SK-N-SH (cell line): Measurements from ENCODE around the gene ISCA2. TPM values are rescaled to one million over a fixed set of nuclear protein-coding genes. Genes with fewer than 3 reads are reported as not detected.

Source experiments
- CTCF ChIA-PET: fragments of 300-600, 350-600 bp; formaldehyde crosslinking; extraction: SDS; loops from one replicate; lab custom pipeline; 2021; lab: Yijun Ruan, JAX
- POLR2A ChIA-PET: fragments of 350-600 bp; sonication (Branson Sonifier 250); formaldehyde crosslinking; extraction: SDS; loops from one replicate; lab custom pipeline; 2020; ENCODE audit warnings: antibody characterized with exemption, inconsistent platforms; lab: Yijun Ruan, JAX
- DNase-seq: peaks from one replicate; pipeline ENCODE4 v3.0.0; 2012
- H2AFZ ChIP-seq: fragments of 200-600 bp; sonication (generic); 2 replicates; pipeline ENCODE4 v1.8.1; 2016; ENCODE audit warnings: antibody characterized with exemption, mild to moderate bottlenecking, low read depth
- H3F3A ChIP-seq: fragments of 200-600 bp; sonication (generic); replicated peaks from 2 replicates; pipeline ENCODE3; 2016; ENCODE audit warnings: antibody characterized with exemption, mild to moderate bottlenecking; ENCODE audit not compliant: insufficient read depth
- H3K27ac ChIP-seq, 2 experiments: fragments of 200-500 bp in 1 of 2; fragments of 200-600 bp in 1 of 2; sonication (Bioruptor generic) in 1 of 2; sonication (generic), shearing (Covaris generic) in 1 of 2; 2 replicates each; pipeline versions ENCODE4 v1.5.1 to v1.6.1; 2014 to 2016; ENCODE audit warnings: low read depth in 2 of 2, inconsistent platforms in 1 of 2, low read length in 1 of 2, mild to moderate bottlenecking in 1 of 2, mixed read lengths in 1 of 2
- H3K27me3 ChIP-seq: fragments of 200-600 bp; sonication (generic), shearing (Covaris generic); 2 replicates; pipeline ENCODE4 v1.6.1; 2016; ENCODE audit warnings: mixed run types; ENCODE audit not compliant: insufficient read depth
- H3K36me3 ChIP-seq, 2 experiments: fragments of 200-500 bp in 1 of 2; fragments of 200-600 bp in 1 of 2; sonication (Bioruptor generic) in 1 of 2; sonication (generic) in 1 of 2; replicated peaks in 1 of 2; 2 replicates each; pipeline versions ENCODE3 to v1.5.1; 2014 to 2016; ENCODE audit warnings: low read length in 1 of 2, mild to moderate bottlenecking in 1 of 2; ENCODE audit not compliant: insufficient read depth in 2 of 2, control insufficient read depth in 1 of 2
- H3K4me1 ChIP-seq, 2 experiments: fragments of 200-500 bp in 1 of 2; fragments of 200-600 bp in 1 of 2; sonication (Bioruptor generic) in 1 of 2; sonication (generic), shearing (Covaris generic) in 1 of 2; 2 replicates each; pipeline versions ENCODE4 v1.5.1 to v1.6.1; 2014 to 2016; ENCODE audit warnings: low read depth in 1 of 2, low read length in 1 of 2, mixed run types in 1 of 2; ENCODE audit not compliant: insufficient read depth in 2 of 2, control insufficient read depth in 1 of 2
- H3K4me2 ChIP-seq: fragments of 200-600 bp; sonication (generic), shearing (Covaris generic); 2 replicates; pipeline ENCODE4 v1.6.1; 2017; ENCODE audit warnings: mixed run types
- H3K4me3 ChIP-seq, 2 experiments: fragments of 200-500 bp in 1 of 2; fragments of 200-600 bp in 1 of 2; sonication (Bioruptor generic) in 1 of 2; sonication (generic), shearing (Covaris generic) in 1 of 2; 2 replicates each; pipeline versions ENCODE4 v1.5.1 to v1.8.1; 2014 to 2016; ENCODE audit warnings: low read depth in 2 of 2, inconsistent platforms in 1 of 2, low read length in 1 of 2, mild to moderate bottlenecking in 1 of 2, mixed read lengths in 1 of 2, moderate library complexity in 1 of 2
- H3K79me2 ChIP-seq: fragments of 200-600 bp; sonication (generic); 2 replicates; pipeline ENCODE4 v1.8.1; 2017; ENCODE audit warnings: mild to moderate bottlenecking; ENCODE audit not compliant: insufficient read depth
- H3K9ac ChIP-seq: fragments of 200-600 bp; sonication (generic); 2 replicates; pipeline ENCODE4 v1.6.1; 2017; ENCODE audit warnings: mixed run types
- H3K9me2 ChIP-seq: fragments of 200-600 bp; sonication (generic); 2 replicates; pipeline ENCODE4 v1.6.1; 2017; ENCODE audit warnings: mixed run types
- H3K9me3 ChIP-seq: fragments of 200-600 bp; sonication (generic); 2 replicates; pipeline ENCODE4 v1.6.1; 2017; ENCODE audit warnings: mixed run types, mild to moderate bottlenecking, moderate library complexity
- H4K20me1 ChIP-seq: fragments of 200-600 bp; sonication (generic); 2 replicates; pipeline ENCODE4 v1.6.1; 2017; ENCODE audit warnings: mild to moderate bottlenecking, mixed run types; ENCODE audit not compliant: insufficient read depth
- CHD2 ChIP-seq: fragments of 150-350 bp; IDR thresholded peaks from 2 replicates; pipeline ENCODE4 v1.6.1; 2018; ENCODE audit warnings: low read length; ENCODE audit not compliant: partially characterized antibody
- EP300 ChIP-seq, 2 experiments: IDR thresholded peaks; 2 replicates each; pipeline versions ENCODE4 v1.4.0 to v1.6.1; 2012; ENCODE audit warnings: borderline replicate concordance in 1 of 2, low read depth in 1 of 2, low read length in 1 of 2
- FOSL2 ChIP-seq: IDR thresholded peaks from 2 replicates; pipeline ENCODE4 v1.4.0; 2012; ENCODE audit warnings: low read depth, mild to moderate bottlenecking, moderate library complexity, borderline replicate concordance
- FOXJ3 ChIP-seq: sonication (generic); formaldehyde crosslinking; IDR thresholded peaks from 2 replicates; pipeline ENCODE4 v1.5.1; 2020; ENCODE audit warnings: mild to moderate bottlenecking, missing genetic modification reagents
- GABPA ChIP-seq: IDR thresholded peaks from 2 replicates; pipeline ENCODE4 v1.4.0; 2012; ENCODE audit warnings: low read depth, mild to moderate bottlenecking
- GATA2 ChIP-seq: sonication (generic); formaldehyde crosslinking; IDR thresholded peaks from 2 replicates; pipeline ENCODE4 v1.5.0; 2020; ENCODE audit warnings: mild to moderate bottlenecking, missing genetic modification reagents
- JUND ChIP-seq: IDR thresholded peaks from 2 replicates; pipeline ENCODE4 v1.4.0; 2012
- MXI1 ChIP-seq: IDR thresholded peaks from 2 replicates; pipeline ENCODE4 v1.6.1; 2012; ENCODE audit warnings: mild to moderate bottlenecking, low read depth, low read length, improper control_type of control experiment
- NRF1 ChIP-seq: IDR thresholded peaks from 2 replicates; pipeline ENCODE4 v1.6.1; 2012; ENCODE audit warnings: low read depth, mild to moderate bottlenecking, low read length
- RCOR1 ChIP-seq: fragments of 150-350 bp; IDR thresholded peaks from 2 replicates; pipeline ENCODE4 v1.6.1; 2017; ENCODE audit warnings: antibody characterized with exemption, low read length
- RFX5 ChIP-seq: IDR thresholded peaks from 2 replicates; pipeline ENCODE4 v1.6.1; 2012; ENCODE audit warnings: mild to moderate bottlenecking, improper control_type of control experiment, low read length
- RXRA ChIP-seq: IDR thresholded peaks from 2 replicates; pipeline ENCODE4 v1.4.0; 2012; ENCODE audit warnings: low read depth, mild to moderate bottlenecking, borderline replicate concordance
- SIN3A ChIP-seq: IDR thresholded peaks from 2 replicates; pipeline ENCODE4 v1.6.1; 2012; ENCODE audit warnings: low read depth, mild to moderate bottlenecking, low read length, moderate library complexity, borderline replicate concordance
- TAF1 ChIP-seq: IDR thresholded peaks from 2 replicates; pipeline ENCODE4 v1.6.1; 2012; ENCODE audit warnings: low read depth, mild to moderate bottlenecking, low read length, moderate library complexity, borderline replicate concordance
- TEAD4 ChIP-seq: IDR thresholded peaks from 2 replicates; pipeline ENCODE4 v1.4.0; 2012; ENCODE audit warnings: mild to moderate bottlenecking, borderline replicate concordance; ENCODE audit not compliant: insufficient read depth
- YY1 ChIP-seq: IDR thresholded peaks from 2 replicates; pipeline ENCODE4 v1.4.0; 2012; ENCODE audit warnings: low read depth, mild to moderate bottlenecking
- WGBS: methylation state at CpG from one replicate; pipeline ENCODE4 v1.1.6; 2017; ENCODE audit warnings: low lambda C conversion rate; 5-methylcytosine and 5-hydroxymethylcytosine counted together
- polyA plus RNA-seq, 3 experiments: library from polyadenylated mRNA; depleted of rRNA; stranded (reverse); fragments of >200 nt; gene quantifications; 2 replicates each; pipeline ENCODE4 v1.2.3, GENCODE V29; 2012
- TF ChIP-seq, protein P1 (sequence below): IDR thresholded peaks from 2 replicates; pipeline ENCODE4 v1.6.1; 2012; ENCODE audit warnings: mild to moderate bottlenecking, low read depth, low read length, moderate library complexity

The ISCA2 gene
- polyA plus RNA-seq, 1 of the 3 experiments (the other 2 are of a cell fraction): 51.9 TPM

DNA sequence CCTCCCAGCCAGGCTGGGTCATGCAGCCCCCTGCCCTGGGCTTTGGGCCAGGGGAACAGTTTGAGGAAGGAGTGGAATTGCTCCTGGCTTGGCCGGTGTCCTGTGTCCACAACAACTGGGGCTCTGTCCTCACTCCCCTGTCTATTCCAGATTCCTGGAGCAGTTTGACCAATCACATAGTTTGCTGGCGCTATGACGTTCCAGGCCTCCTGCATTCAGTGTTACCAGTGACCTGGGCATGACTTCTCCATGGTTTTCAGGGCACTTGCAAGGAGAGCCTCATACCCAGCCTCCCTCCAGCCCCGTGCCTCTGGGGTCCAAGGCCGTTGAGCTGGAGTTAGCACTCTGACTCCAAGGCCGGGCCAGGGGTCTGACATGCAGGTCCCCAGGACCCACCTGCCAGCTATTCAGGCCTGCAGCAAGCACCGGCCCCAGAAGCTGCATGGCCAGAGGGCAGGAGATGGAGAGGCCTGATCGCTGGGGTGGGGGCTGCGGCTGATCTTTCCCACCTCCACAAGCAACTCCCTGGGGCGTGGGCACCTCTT lies 34.2 kb downstream of the ISCA2 start (continued):
- TF ChIP-seq CHD2 (no peak), RCOR1 (no peak)

DNA sequence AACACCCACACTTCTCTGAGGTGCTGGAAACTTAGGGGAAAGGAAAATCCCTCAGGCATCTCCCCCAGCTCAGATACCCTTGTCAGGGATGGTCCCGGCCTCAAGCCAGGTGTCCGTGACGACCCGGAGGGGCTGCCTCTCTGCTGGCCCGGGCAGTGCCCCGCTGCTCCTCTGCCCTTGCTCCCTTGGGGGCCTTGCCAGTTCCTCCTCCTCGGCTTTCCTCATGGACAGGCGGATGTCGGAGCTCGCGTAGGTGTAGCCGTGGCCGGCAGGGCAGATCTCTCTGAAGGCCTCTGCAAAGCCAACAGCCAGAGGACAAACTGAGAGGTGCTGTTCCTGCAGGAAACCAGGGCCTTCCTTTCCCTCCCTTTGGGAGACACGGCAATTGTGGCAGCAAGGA lies 34.8 kb downstream of the ISCA2 start:
- Histone ChIP-seq H3K4me2 (no peak overlapping the region), H3K27ac (no peak overlapping the region), H4K20me1 (no peaks in the 10 kb centered on the region), H3K4me3 (no peak overlapping the region), H3F3A (no peaks in the 10 kb centered on the region), H3K27me3 (no peaks in the 10 kb centered on the region), H3K9ac (no peak overlapping the region), H3K79me2 (peaks cover 5% of the 10 kb centered on the region; the same call in 1 of the 2 replicates), H2AFZ (no peak overlapping the region), H3K9me3 (no peaks in the 10 kb centered on the region), H3K36me3 (peaks cover 19 to 48% of the 10 kb centered on the region in 2 experiments), H3K9me2 (no peaks in the 10 kb centered on the region), H3K4me1 (no peaks in the 10 kb centered on the region; a peak in 1 of 4 replicates)
- 98% methylated on average over 7 of the region's 14 CpGs for WGBS
- CTCF ChIA-PET: interaction anchor here (0.7 to 4.1 kb wide), 7 partner anchors 9 to 81 kb away, joined by 3 to 22 read pairs (median 4); no protein-coding TSS in a partner anchor
- POLR2A ChIA-PET: no interaction called here
- TF ChIP-seq GATA2 (CRISPR knock-in tag) (no peak), TAF1 (no peak), RXRA (no peak), RFX5 (no peak), EP300 (IDR thresholded peaks at IDR 0.05; ENCODE audit: borderline replicate concordance in 1 of 2, low read depth in 1 of 2, low read length in 1 of 2) (no peak), NRF1 (no peak), JUND (no peak), FOXJ3 (CRISPR knock-in tag) (no peak), FOSL2 (no peak), TEAD4 (no peak), GABPA (no peak), YY1 (no peak), MXI1 (no peak), SIN3A (no peak)
- TF ChIP-seq, protein P1, sequence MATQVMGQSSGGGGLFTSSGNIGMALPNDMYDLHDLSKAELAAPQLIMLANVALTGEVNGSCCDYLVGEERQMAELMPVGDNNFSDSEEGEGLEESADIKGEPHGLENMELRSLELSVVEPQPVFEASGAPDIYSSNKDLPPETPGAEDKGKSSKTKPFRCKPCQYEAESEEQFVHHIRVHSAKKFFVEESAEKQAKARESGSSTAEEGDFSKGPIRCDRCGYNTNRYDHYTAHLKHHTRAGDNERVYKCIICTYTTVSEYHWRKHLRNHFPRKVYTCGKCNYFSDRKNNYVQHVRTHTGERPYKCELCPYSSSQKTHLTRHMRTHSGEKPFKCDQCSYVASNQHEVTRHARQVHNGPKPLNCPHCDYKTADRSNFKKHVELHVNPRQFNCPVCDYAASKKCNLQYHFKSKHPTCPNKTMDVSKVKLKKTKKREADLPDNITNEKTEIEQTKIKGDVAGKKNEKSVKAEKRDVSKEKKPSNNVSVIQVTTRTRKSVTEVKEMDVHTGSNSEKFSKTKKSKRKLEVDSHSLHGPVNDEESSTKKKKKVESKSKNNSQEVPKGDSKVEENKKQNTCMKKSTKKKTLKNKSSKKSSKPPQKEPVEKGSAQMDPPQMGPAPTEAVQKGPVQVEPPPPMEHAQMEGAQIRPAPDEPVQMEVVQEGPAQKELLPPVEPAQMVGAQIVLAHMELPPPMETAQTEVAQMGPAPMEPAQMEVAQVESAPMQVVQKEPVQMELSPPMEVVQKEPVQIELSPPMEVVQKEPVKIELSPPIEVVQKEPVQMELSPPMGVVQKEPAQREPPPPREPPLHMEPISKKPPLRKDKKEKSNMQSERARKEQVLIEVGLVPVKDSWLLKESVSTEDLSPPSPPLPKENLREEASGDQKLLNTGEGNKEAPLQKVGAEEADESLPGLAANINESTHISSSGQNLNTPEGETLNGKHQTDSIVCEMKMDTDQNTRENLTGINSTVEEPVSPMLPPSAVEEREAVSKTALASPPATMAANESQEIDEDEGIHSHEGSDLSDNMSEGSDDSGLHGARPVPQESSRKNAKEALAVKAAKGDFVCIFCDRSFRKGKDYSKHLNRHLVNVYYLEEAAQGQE: no peak
- DNase-seq: no peak
